HG02884 (cell line): ENCODE measurements around the gene NAALADL1.
A peak's percentile ranks its signal among the peaks of the same experiment; 100 is the strongest.

Experiments used
- ATAC-seq: cut with Tn5 transposase; IDR thresholded peaks from one replicate; pipeline ENCODE4 v1.9.1; 2021; ENCODE audit warnings: mild to moderate bottlenecking, moderate library complexity; ENCODE audit not compliant: unreplicated experiment

NAALADL1 gene

DNA sequence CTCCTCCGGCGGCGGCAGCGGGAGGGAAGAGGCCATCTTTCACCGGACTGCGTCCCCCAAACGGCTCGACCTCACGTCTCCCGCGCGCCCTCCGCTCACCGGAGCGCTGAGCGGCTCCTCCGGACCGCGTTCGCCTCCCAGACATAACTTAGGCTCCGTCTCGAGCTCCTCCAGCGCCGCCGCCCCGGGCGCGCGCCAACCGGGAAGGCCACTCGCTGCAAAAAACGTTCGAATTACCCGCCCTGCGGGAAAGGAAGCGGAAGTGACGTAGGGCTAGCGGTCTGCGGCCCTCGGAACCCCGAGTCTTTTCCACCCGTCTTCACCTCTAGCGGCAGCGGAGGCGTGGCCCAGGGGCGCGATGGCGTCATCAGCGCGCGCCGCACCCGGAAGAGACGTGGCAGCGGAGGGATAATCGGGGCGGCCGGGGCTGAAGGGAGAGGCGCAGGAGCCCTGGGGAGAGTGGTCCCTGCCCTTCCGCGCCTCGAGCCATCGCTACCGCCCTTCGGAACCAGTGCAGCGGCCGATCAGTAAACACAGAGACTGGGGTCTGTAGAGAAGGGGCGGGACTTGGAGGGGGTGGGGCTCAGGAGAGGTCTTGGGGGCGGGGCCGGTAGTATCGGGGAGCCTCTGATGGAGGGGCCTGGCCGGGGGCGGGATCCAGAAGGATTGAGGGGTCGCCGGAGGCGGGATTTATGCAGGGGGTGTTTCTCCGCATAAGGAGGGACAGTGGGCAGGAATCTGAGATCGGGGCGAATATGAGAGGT is 25.7 kb upstream of the NAALADL1 start, which contains the start of the genes CDCA5 and ZFPL1:
CDCA5 (minus strand) TSS at position 207 of the 764 bp plus-strand sequence; CDS start at position 145, 62 bp downstream.
ZFPL1 (plus strand) TSS at position 389 of the 764 bp plus-strand sequence. CDS start 477 bp downstream, outside the sequence.
- peak; percentile 87 for ATAC-seq

GRCh38 chr11:65083134-65083833 is 24.9 kb upstream of the NAALADL1 start:
- ATAC-seq = no peak

GRCh38 chr11:65078786-65079342 is 20.5 kb upstream of the NAALADL1 start:
- ATAC-seq = no peak

- no peak for ATAC-seq
These were observed 19.8 kb upstream of the NAALADL1 start for GRCh38 chr11:65078151-65078550.

- ATAC-seq = no peak
These were observed 19.1 kb upstream of the NAALADL1 start for GRCh38 chr11:65077451-65077850.

- no peak for ATAC-seq
These were observed 14.2 kb upstream of the NAALADL1 start for GRCh38 chr11:65072631-65072966.

DNA sequence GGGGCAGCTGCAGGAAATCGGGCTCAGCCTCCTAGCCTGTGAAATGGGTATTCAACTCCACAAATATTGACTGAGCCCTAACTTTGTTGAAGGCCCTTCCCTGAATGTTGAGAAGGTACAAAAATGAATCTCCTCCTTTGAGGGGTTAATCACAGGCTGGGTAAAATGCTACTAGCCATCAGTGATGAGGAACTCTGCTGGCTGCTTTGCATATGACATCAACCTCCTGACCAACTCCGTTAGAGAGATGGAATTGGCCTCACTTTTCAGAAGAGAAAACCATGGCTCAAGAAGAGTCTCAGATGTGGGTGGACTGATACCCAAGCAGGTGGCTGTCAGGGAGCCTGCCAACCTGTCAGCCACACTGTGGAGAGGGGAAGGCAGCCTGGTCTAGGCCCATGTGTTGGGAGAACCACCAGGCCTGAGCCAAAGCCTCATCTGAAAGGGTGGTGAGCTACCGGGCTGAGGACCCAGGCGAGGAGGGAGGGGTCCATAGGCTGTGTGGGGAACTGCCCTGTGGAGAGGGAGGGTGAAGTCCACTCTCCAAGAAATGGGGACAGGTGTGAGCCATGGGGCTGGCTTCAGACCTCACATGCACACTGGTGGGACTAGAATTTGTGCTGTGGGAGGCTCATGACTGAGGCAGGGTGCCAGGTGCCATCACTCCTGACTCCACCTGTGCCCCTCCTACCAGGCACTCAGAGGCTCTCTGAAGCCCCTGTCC is 13.7 kb upstream of the NAALADL1 start:
- ATAC-seq = no peak

DNA sequence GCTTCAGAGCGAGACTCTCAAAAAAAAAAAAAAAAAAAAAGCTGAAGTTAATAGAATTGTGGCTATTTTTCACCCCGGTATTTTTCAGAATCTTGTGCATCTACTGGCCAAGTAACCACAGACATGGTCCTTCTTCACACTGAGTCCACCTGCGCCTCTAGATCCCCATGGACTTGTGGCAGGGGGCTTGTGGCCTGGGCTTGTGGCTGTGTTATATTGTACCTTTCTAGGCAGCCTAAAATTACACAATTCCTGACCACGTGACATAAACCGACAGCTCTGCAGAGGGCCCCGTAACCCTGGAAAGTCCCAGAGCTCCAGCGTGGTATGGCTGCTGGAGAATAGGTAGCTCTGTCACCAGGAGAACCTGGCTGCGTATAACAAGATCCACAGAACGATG is 10.9 kb upstream of the NAALADL1 start:
- ATAC-seq = no peak

GRCh38 chr11:65067446-65067845 is 9.1 kb upstream of the NAALADL1 start:
- ATAC-seq = no peak

DNA sequence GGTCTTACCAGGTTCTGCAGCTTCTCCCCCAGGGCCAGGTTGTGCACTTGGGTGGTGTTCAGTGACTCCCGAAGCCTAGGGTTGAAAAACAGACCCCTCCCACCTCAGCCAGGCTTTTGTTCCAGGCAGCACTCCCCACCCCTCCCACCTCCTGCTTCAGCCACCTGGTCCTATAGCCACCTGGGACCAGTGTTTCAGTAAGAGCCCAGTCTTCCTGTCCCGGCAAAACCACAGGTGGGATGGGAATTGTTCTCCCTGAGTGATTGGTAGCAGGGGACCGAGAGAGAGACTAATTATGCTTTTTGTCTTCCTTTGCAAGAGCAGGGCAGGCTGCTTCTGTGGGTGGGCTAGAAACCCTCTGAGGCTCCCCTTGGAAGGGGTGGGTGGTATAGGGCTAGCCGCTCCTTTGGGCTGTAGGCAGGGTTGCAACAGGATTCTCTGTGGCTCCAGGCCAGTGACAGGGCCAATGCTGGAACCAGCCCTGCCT is 8.5 kb upstream of the NAALADL1 start:
- no peak for ATAC-seq

GRCh38 chr11:65066315-65066714 is 8.0 kb upstream of the NAALADL1 start:
- no peak for ATAC-seq

- no peak for ATAC-seq
These were observed 7.5 kb upstream of the NAALADL1 start for GRCh38 chr11:65065851-65066250.

DNA sequence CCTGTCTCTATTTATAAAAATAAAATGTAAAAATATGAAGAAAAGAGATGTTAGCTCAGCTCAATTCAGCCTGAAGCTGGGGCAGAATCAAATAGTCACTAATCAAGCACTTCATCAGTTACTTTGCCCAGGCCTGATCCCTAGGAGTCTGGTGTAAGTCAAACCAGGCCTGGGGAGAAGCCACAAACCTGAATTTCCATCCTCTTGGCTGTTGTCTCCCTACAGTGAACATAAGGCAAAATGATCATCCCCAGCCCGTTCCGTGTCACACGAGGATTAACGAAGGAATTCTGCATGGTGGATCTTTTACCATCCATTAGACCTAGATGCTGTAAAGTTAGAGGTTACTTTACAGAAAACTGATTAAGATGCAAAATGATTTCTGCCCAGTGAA is 6.5 kb upstream of the NAALADL1 start:
- ATAC-seq = no peak

DNA sequence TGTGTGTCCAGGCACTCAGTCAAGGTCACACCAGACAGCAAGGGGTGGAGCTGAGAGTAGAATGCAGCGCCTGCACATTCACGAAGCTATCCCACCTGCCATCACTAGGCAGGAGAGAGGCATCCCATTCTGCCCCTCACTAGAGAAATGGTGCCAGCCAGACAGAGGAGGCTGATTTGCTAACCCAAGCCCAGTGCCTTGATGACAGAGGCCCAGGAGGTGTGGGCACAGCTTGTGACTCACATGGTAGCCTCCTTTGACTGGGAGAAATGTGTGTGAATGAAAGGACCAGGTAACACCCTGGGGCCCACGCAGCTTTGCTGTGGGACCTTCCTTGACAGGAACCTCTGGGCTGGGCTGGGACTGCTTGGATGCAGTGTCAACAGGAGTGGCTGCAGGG is 5.2 kb upstream of the NAALADL1 start:
- ATAC-seq = no peak

GRCh38 chr11:65060913-65061408 is 2.6 kb upstream of the NAALADL1 start:
- ATAC-seq = no peak

DNA sequence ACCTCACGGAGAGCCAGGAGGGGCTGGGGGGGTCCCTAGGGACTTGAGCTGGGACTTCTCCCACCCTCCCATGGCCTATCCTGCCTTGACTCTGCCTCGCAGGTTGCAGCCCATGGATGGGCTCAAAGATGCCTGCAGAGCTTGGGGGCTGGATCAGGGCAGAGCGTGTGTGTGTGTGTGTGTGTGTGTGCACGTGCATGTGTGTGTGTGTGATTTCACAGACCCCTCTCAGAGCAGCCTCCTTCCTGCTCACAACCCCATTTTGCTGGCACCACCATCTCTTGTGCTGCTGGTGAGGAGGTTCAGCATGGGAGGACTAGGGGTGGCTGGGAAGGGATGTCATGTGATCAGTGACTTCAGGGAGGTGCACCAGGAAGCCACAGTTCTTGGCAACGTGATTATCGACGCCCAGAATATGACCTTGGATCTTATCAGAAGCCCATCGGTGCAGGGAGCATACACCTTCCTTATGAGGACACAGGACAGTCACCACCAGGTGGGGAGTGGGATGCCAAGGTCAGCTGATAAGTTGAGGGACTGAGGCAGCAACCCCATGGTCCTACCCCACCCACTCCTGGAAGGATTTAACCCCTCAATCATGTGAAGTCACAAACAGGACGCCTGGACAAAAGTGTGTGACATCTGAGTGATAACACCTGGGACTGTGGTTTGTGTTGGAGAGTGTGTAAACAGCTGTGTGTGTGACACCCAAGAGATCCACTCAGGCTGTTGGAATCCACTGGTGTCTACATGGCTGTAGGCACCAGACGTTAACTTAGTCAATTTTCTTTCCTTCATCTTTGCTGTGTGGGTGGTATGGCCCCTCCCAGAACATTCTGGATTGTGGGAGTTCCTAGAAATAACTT is 1.8 kb upstream of the NAALADL1 start:
- no peak for ATAC-seq

DNA sequence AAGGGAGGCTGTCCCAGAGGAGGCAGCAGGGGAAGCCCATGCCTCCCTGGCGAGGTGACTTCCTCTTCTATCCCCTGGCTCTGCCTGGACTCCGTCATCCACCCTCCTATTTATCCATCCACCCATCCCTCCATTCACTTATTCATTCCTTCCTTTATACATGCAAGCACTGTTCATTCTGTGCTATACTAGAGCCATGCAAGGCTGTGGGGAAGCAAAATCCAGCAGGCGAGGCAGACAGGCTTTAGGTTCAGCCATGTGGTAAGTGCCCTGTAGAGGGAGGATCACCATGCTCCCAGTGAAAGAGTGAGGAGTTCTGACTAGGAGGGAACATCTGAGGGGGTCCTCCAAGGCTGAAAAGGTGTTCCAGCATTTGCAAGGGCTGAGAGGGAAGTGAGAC is 1.2 kb upstream of the NAALADL1 start:
- no peak for ATAC-seq

DNA sequence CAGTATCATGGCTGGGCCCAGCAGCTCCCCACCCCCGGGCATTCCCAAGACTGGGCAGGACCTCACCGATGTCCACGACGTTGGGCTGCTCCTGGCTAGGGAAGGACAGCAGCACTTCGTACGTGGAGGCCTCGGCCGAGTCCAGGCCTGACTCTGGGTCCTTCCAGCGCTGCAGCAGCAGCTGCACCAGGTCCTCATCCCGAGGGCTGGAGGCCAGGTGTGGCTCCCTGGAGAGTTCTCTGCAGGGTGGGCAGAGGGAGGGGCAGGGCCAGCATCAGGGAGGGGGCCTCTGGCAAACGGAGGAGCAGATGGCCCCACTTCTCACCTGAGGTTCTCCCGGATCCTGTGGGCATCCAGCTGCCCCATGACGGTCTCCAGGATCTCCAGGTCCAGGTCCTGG is 341 bp downstream of the NAALADL1 start:
- no peak for ATAC-seq

DNA sequence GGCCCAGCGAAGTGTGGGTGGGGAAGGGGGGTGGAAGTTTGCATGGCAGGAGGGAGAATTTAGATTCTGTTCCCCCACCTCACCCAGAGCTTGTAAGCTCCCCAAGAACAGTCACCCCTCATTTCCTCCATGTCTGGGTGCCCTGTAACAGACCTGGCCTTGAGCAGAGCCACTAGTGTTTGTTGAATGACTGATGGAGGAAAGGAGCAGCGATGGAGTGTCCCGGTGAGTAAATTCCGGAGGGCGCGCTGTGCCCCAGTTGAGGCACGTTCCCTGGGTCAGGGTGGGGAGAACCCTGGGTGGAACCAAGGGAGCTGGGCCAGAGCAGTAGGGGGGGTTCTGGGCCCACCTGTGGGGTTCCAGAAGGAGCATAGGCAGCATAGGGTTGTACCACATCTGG is 827 bp downstream of the NAALADL1 start:
- no peak for ATAC-seq

DNA sequence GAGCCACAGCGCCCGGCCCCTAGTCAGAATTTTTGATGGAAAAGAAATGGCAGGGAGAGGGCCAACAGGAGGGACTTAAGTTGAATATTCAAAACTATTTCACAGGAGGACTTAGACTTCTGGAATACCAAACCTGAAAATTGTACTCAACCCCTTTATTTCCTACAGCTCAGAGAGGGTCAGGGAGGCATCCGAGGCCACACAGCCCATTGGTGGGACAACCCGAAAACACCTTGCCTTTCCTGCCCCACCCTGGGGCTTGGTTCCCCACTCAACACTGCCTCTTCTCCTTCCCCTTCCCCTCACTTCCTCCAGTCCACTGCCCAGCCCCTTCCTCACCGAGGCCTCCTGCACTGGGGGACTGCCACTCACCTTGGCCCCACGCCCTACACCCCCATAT is 1.4 kb downstream of the NAALADL1 start:
- no peak for ATAC-seq
